PC-3 (cell line): ENCODE measurements around the gene PODNL1.

Experiments
- EZH2 ChIP-seq: fragments of 300-600 bp; sonication (generic); IDR thresholded peaks from one replicate; pipeline ENCODE4 v1.6.1; 2017; ENCODE audit warnings: antibody characterized with exemption, mild to moderate bottlenecking, low read length; ENCODE audit not compliant: unreplicated experiment
- EZH2phosphoT487 ChIP-seq: fragments of 300-600 bp; sonication (generic); IDR thresholded peaks from 2 replicates; pipeline ENCODE4 v1.6.1; 2018; ENCODE audit warnings: mild to moderate bottlenecking, antibody characterized with exemption, low read length, borderline replicate concordance
- TF ChIP-seq, protein P1 (sequence below): fragments of 300-600 bp; sonication (generic); conservative IDR thresholded peaks from 2 replicates; pipeline ENCODE4 v1.5.1; 2017; ENCODE audit warnings: antibody characterized with exemption, low read depth, mild to moderate bottlenecking, low read length

DNA sequence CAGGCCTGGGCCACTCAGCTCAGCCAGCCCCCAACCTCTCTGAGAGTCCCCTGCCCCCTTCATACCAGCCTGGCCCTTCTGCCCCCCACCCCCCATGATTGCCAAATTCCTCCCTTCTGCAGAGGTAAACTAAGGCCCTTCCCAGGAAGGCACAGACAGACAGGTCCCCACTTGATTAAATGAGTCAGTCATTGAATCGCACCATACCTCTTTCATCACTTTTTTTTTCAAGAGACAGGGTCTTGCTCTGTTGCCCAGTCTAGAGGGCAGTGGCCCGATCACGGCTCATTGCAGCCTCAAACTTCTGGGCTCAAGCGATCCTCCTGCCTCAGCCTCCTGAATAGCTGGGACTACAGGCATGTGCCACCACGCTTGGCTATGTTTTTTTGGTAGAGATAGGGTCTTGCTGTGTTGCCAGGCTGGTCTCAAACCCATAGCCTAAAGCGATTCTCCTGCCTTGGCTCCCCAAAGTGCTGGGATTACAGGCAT, 6.0 kb downstream of the PODNL1 start:
- TF ChIP-seq, protein P1, sequence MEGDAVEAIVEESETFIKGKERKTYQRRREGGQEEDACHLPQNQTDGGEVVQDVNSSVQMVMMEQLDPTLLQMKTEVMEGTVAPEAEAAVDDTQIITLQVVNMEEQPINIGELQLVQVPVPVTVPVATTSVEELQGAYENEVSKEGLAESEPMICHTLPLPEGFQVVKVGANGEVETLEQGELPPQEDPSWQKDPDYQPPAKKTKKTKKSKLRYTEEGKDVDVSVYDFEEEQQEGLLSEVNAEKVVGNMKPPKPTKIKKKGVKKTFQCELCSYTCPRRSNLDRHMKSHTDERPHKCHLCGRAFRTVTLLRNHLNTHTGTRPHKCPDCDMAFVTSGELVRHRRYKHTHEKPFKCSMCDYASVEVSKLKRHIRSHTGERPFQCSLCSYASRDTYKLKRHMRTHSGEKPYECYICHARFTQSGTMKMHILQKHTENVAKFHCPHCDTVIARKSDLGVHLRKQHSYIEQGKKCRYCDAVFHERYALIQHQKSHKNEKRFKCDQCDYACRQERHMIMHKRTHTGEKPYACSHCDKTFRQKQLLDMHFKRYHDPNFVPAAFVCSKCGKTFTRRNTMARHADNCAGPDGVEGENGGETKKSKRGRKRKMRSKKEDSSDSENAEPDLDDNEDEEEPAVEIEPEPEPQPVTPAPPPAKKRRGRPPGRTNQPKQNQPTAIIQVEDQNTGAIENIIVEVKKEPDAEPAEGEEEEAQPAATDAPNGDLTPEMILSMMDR: no peak
- TF ChIP-seq EZH2: no peak
- no peak for TF ChIP-seq EZH2phosphoT487
